HEK293T (cell line): Measurements from ENCODE around the gene ABCF3.

Source experiments
- ARNT ChIP-seq: fragments of 450-650 bp; IDR thresholded peaks from 2 replicates; pipeline ENCODE4 v1.6.1; 2017; ENCODE audit warnings: mild to moderate bottlenecking
- BHLHE40 ChIP-seq: fragments of 450-650 bp; IDR thresholded peaks from 2 replicates; pipeline ENCODE4 v1.6.1; 2016; ENCODE audit warnings: mild to moderate bottlenecking, moderate library complexity, borderline replicate concordance
- ELF4 ChIP-seq: fragments of 450-650 bp; IDR thresholded peaks from 2 replicates; pipeline ENCODE4 v1.6.1; 2017; ENCODE audit warnings: antibody characterized with exemption
- FOXA1 ChIP-seq: fragments of 450-650 bp; IDR thresholded peaks from 2 replicates; pipeline ENCODE4 v1.6.1; 2016; ENCODE audit warnings: mild to moderate bottlenecking
- FOXK2 ChIP-seq: fragments of 450-650 bp; IDR thresholded peaks from 2 replicates; pipeline ENCODE4 v1.6.1; 2016; ENCODE audit warnings: mild to moderate bottlenecking
- FOXM1 ChIP-seq: fragments of 450-650 bp; IDR thresholded peaks from 2 replicates; pipeline ENCODE4 v1.6.1; 2017; ENCODE audit warnings: mild to moderate bottlenecking, borderline replicate concordance
- HDGF ChIP-seq: fragments of 450-650 bp; IDR thresholded peaks from 2 replicates; pipeline ENCODE4 v1.6.1; 2017; ENCODE audit warnings: antibody characterized with exemption, borderline replicate concordance
- L3MBTL2 ChIP-seq: fragments of 450-650 bp; conservative IDR thresholded peaks from 2 replicates; pipeline ENCODE4 v1.6.1; 2016; ENCODE audit warnings: mild to moderate bottlenecking
- LEF1 ChIP-seq: fragments of 450-650 bp; IDR thresholded peaks from 2 replicates; pipeline ENCODE4 v1.6.1; 2017; ENCODE audit warnings: mild to moderate bottlenecking, borderline replicate concordance
- NFRKB ChIP-seq: fragments of 450-650 bp; IDR thresholded peaks from 2 replicates; pipeline ENCODE4 v1.6.1; 2016; ENCODE audit warnings: mild to moderate bottlenecking, moderate library complexity
- SP1 ChIP-seq: fragments of 450-650 bp; IDR thresholded peaks from 2 replicates; pipeline ENCODE4 v1.6.1; 2017
- SUZ12 ChIP-seq: fragments of 450-650 bp; IDR thresholded peaks from 2 replicates; pipeline ENCODE4 v1.6.1; 2016; ENCODE audit warnings: mild to moderate bottlenecking
- TARDBP ChIP-seq: fragments of 450-650 bp; IDR thresholded peaks from 2 replicates; pipeline ENCODE4 v1.6.1; 2016
- TF ChIP-seq, protein P1 (sequence below): fragments of 450-650 bp; IDR thresholded peaks from 2 replicates; pipeline ENCODE4 v1.6.1; 2016

DNA sequence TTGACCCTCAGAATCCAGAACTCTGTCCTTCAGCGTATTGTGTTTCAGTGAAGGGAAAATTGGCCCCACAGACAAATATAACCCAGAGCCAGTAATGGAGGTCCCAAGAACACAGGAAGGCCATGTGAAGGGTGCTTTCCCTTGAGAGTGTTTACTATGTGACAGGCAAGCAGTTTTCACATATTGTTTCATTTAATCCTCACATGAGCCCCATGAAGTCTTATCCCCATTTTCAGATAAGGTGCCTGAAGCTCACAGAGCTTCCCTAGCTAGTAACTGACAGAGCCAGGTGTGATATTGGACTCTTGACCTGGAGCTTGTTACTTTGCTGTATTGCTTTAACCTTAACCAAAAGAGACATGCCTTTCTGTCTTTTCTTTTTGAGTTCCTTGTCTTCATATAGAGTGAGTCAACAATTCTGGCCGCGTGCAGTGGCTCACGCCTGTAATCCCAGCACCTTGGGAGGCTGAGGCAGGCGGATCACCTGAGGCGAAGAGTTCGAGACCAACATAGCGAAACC, 40.2 kb upstream of the ABCF3 start:
- no peak for TF ChIP-seq L3MBTL2
- TF ChIP-seq, protein P1, sequence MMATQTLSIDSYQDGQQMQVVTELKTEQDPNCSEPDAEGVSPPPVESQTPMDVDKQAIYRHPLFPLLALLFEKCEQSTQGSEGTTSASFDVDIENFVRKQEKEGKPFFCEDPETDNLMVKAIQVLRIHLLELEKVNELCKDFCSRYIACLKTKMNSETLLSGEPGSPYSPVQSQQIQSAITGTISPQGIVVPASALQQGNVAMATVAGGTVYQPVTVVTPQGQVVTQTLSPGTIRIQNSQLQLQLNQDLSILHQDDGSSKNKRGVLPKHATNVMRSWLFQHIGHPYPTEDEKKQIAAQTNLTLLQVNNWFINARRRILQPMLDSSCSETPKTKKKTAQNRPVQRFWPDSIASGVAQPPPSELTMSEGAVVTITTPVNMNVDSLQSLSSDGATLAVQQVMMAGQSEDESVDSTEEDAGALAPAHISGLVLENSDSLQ = no peak
- no peak for TF ChIP-seq HDGF
- no peak for TF ChIP-seq FOXM1
- no peak for TF ChIP-seq LEF1
- TF ChIP-seq SP1 = no peak
- TF ChIP-seq ELF4 = no peak
- no peak for TF ChIP-seq FOXK2
- no peak for TF ChIP-seq BHLHE40
- no peak for TF ChIP-seq SUZ12
- TF ChIP-seq ARNT = no peak
- no peak for TF ChIP-seq FOXA1
- no peak for TF ChIP-seq NFRKB
- TF ChIP-seq TARDBP = no peak
